Central memory CD4-positive, alpha-beta T cell (primary cell): ENCODE measurements around the gene SLC45A3.
"Not testable (repeated sequence)": the region's sequence is repeated elsewhere in the genome, so short reads cannot be mapped to it uniquely, and the experiment has no call there.

Source experiments
- DNase-seq: peaks from one replicate; pipeline ENCODE4 v3.0.0; 2022

SLC45A3 gene

GRCh38 chr1:205667909-205668643 lies 12.2 kb downstream of the SLC45A3 start:
- DNase-seq, result no peak

DNA sequence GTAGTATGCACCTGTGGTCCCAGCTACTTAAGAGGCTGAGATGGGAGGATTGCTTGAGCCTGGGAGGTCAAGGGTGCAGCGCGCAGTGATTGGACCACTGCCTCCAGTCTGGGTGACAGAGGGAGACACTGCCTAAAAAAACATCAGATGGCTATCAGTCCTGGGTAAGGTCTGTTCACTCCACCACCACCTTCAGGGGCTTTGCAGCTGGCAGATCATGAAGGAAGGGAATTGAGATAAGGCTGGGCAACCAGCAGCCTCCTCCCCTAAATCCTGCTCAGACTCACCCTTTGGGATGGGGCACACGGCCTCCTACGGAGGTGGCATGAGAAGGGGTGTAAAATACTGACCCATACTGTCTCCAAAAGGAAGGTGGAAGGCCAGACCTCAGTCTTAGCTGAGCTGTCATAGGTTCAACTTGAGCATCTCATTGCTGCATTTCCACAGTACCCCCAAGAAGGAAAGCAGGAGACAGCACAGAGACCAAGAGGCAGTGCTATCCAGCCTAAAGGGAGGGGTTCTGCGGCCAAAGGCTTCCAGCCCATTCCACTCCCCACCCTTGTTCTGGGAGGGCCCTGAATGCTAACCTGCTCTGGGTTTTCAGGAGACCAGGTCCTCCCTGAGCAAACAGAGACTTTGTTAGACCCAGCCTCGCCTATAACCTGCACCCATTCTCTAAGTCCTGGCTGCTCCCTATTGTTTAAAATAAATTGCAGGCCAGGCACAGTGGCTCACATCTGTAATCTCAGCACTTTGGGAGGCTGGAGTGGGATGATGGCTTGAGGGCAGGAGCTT lies 13.7 kb downstream of the SLC45A3 start:
- no peak for DNase-seq

GRCh38 chr1:205665201-205666045 lies 14.9 kb downstream of the SLC45A3 start:
- no peak for DNase-seq

DNA sequence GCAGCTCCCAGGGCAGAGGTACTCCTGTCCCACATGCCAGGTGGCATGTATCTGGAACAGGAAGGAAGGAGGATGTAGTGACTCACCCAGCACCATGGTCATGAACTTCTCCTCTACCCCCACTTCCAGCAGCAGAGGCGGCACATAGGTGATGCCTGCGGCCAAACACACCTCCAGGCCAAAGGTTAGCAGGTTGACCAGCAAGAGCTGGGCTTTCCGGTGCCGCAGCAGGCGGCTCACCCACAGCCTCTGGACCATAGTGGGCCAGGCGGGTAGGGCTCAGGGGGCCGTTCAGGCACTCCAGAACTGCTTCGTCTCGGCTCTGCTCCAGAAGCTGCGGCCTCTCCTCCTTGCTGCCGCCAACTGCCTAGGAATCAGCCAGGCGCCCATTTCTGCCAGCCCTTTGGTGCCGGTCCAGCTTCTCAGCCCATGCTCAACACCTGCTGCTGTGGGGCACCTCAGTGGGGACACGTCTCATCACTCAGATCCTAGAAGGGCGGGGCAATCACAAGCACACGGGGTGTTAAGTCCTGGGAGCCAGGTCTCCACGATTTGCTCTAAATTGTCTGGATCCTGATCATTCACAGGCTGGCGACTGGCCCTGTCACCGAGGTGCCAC lies 15.8 kb downstream of the SLC45A3 start:
- no peak for DNase-seq

DNA sequence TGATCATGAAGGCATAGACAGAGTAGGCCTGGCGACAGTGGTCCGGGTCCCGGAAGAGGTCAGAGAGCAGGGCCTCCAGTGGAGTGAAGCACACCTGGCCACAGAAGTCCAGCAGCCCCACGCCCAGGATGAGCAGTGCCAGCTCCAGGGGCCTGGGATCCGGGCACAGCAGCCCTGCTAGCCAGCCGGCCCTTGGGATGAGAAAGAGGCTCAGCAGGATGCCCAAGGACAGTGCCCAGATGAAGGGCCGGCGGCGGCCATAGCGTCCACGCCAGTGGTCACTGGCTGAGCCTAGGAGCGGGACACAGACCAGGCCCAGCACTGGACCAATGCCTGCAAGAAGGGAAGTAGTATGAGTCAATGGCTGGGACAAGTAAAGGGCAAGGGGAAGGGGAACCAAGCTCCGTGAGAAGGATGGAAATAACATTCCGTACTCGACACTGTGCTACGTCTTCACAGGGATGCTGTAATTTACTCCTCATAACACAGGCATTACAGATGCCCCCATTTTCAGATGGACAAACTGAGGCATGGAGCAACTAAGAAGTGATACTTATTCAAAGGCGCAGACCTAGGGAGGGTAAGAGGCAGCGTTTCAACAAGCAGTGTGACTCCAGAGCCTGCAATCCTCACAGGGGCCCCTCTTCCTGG lies 16.9 kb downstream of the SLC45A3 start:
- no peak for DNase-seq

GRCh38 chr1:205662791-205663190 lies 17.5 kb downstream of the SLC45A3 start:
- DNase-seq, result no peak

DNA sequence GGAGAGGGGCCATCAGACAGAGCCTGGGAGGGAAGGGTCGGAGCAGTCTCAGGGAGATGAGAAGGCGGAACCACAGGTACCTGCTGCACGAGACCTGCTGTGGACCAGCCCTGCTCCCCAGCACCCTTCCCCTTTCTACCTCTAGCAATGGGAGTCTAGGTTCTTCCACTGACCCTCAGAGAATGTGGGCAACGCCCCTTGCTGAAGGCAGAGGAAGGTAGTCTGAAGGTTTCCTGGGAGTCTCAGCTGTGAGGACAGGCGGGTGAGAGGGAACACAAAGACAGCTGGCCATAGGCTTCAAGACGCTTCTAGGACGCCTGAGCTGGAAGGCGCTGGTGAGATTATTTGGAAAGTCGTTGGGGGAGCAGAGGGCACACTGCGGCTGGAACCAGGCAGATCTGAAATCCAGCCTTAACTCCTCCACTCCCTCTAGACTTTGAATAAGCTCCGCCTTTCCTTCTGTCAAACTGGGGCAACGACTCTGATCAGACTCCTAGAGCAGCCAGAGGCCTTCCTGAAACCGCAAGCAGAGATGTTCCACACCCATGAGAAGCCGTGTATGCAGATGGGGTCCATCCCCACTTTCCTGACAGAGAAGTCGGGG lies 18.1 kb downstream of the SLC45A3 start:
- DNase-seq, result no peak

GRCh38 chr1:205661429-205662134 lies 18.7 kb downstream of the SLC45A3 start:
- DNase-seq, result no peak

DNA sequence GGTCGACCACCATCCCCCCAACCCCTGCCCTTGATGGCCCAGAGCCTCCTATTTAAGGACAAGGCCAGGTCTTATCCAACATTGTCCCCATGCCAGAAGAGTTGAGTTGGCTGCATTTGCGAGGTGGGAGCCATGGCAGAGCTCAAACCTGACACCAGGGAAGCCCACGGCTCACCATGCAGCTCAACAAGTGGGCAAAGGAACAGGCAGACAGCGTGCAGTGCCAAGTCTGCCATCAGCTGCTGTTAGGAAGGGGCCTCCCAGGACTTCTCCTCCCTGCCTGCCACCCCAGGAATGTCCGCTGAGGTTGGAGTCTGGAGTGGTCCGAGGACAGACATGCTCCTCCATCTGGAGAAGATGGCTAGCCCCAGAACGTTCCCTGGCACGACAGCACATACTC lies 19.9 kb downstream of the SLC45A3 start:
- no peak for DNase-seq

DNA sequence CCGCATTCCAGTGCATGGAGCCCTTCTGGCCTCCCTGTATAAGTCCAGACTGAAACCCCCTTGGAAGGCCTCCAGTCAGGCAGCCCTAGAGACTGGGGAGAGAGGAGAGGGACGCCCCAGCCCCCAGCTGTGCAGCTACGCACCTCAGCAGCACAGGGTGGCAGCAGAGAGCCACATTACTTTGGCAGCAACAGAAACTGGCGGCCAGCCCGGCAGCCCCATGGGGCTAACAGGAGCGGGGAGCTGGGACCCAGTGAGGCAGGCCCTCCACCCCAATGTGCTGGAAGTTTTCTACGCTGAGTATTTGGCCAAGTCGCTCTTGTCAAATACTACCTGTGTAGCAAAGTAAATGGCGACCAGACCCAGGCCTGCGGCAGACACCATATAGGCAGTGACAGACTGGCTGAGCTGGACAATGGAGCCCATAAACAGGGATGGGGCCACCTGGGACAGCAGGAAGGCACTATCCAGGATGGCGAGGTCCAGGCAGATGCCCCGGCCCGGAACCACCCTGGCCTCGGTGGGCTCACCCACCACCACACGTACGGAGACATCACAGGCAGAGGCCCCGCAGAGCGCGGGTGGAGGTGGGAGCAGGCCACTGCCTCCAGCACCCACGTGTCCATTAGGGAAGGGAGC lies 21.2 kb downstream of the SLC45A3 start:
- DNase-seq, result peak; percentile 50

DNA sequence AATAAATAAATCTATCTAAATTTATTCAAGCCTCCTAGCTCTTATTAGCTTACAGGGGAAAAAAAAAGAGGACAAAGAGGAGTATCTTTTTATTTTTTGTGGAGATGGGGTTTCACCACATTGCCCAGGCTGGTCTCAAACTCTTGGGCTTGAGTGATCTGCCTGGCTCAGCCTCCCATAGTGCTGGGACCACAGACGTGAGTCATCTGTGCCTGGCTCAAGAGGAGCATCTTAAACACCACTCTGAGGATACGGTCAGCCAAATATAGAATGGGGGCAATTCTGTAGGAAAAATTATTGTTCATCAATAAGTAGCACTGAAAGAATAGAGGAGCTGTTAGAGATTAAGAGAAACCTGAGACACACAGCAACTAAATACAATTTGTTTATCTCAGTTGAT lies 24.1 kb downstream of the SLC45A3 start:
- DNase-seq, result no peak

DNA sequence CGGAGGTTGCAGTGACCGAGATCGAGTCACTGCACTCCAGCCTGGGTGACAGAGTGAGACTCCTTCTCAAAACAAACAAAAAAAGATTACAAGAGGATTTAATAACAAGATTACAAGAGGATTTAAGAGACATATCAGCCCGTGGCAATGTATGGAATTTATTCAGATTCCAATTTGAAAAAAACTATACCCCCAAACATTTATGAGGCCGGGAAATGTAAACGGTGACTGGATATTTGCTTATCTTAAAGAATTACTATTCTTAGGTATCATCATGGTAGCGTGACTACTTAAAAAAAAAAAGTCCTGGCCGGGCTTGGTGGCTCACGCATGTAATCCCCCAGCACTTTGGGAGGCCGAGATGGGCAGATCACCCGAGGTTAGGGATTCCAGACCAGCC lies 27.3 kb downstream of the SLC45A3 start:
- DNase-seq, result no peak

GRCh38 chr1:205650241-205650640 lies 30.1 kb downstream of the SLC45A3 start:
- DNase-seq, result no peak

DNA sequence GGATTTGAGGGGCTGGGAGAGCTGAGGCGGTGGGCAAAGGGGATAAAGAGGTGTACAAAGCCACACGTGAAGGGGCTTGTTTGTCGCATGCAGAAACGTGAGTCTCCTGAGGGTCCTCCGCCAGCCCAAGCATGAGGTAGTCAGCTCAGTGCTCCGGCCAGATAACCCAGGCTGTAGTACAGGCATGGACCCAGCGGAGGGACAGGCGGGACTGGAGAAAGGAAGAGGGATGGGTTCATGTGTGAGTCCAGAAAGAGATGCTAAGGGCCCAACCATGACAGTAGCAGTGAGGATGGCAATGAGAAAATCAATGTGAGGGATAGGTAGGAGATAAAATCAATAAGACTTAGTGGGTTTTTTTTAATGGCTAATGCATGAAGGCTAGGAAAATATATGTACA lies 34.8 kb downstream of the SLC45A3 start:
- DNase-seq, result no peak

DNA sequence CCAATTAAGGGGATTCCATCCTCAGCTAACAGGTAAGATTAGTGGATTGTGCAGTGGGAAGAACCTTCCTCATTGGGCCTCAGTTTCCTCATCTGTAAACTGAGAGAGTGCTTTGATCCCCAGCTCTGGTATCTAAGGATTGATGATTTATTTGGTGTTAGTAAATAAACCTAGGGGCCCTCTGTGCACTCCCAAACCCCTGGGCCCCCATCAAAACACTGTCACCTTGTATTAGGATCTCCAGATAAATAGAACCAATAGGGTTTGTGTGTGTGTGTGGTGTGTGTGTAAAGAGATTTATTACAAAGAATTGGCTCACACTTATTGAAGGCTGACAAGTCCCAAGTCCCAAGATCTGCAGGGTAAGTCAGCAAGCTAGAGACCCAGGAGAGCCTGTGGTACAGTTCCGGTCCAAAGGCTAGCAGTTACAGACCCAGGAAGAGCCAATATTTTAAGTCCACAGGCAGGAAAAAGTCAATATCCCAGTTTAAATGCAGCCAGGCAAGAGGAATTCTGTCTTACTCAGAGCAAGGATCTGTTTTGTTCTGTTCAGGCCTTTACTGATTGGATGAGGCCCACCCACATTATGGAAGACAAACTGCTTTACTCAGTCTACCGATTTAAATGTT lies 37.5 kb downstream of the SLC45A3 start:
- no peak for DNase-seq

- no peak for DNase-seq
Measured at GRCh38 chr1:205639567-205639966, 40.7 kb downstream of the SLC45A3 start.

- DNase-seq, result no peak
Measured at GRCh38 chr1:205637854-205638468, 42.3 kb downstream of the SLC45A3 start.

DNA sequence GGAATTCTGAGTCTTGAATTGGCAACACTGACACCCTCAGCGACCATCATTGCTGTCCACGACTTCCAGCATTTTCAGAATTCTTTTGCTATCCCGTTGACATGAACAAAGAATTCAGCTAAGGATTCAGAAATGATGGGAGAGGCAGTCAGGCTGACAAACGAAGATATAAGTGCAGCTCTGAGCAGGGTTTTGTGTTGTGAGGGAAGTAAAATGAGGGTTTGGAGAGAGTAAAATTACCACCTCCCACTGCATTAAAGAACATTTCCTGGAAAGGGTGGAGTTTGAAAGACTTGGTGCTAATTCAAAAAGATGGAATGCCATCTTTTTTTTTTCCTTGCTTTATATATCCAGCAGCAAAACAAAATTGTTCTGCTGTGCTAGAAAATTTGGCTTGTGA lies 43.6 kb downstream of the SLC45A3 start:
- DNase-seq, result no peak

DNA sequence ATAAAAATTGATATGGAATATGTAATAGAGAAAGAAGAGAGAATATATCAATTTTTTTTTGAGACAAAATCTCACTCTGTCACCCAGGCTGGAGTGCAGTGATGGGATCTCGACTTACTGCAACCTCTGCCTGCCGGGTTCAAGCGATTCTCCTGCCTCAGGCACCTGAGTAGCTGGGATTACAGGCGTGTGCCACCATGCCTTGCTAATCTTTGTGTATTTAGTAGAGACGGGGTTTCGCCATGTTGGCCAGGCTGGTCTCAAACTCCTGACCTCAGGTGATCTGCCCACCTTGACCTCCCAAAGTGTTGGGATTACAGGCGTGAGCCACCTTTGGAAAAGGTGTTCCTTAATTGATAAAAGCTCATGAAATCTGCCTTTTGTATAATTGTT lies 44.2 kb downstream of the SLC45A3 start:
- not testable (repeated sequence) for DNase-seq
